NAMALWA (cell line): ENCODE measurements around the gene CDKAL1.
A peak's percentile ranks its signal among the peaks of the same experiment; 100 is the strongest.
"Not testable (repeated sequence)": the region's sequence is repeated elsewhere in the genome, so short reads cannot be mapped to it uniquely, and the experiment has no call there.

Source experiments
- DNase-seq: peaks from one replicate; pipeline ENCODE4 v3.0.0-alpha.2; 2015; ENCODE audit warnings: low spot score

Gene CDKAL1

GRCh38 chr6:20534295-20535262 lies at the start of gene CDKAL1:
CDKAL1 (plus strand) TSS chr6:20534457; CDS start chr6:20546351, 11,894 bp downstream.
- peak; percentile 93 for DNase-seq

GRCh38 chr6:20486641-20487040 lies 47.6 kb upstream of the CDKAL1 start:
- no peak for DNase-seq

- DNase-seq, result no peak
These were observed 46.4 kb upstream of the CDKAL1 start for GRCh38 chr6:20487669-20488375.

- no peak for DNase-seq
These were observed 43.7 kb upstream of the CDKAL1 start for GRCh38 chr6:20490591-20490990.

GRCh38 chr6:20492099-20492498 lies 42.2 kb upstream of the CDKAL1 start:
- no peak for DNase-seq

- no peak for DNase-seq
These were observed 36.8 kb upstream of the CDKAL1 start for GRCh38 chr6:20497216-20498040.

- no peak for DNase-seq
These were observed 36.2 kb upstream of the CDKAL1 start for GRCh38 chr6:20498041-20498385.

- no peak for DNase-seq
These were observed 25.0 kb upstream of the CDKAL1 start for GRCh38 chr6:20509212-20509611.

- DNase-seq, result no peak
These were observed 22.4 kb upstream of the CDKAL1 start for GRCh38 chr6:20511852-20512251.

- DNase-seq, result not testable (repeated sequence)
These were observed 9.0 kb upstream of the CDKAL1 start for GRCh38 chr6:20525208-20525607.

- DNase-seq, result peak; percentile 79
These were observed 5.2 kb upstream of the CDKAL1 start for GRCh38 chr6:20529086-20529448.

GRCh38 chr6:20532881-20533280 lies 1.4 kb upstream of the CDKAL1 start:
- no peak for DNase-seq

- peak; percentile 23 for DNase-seq
These were observed 437 bp upstream of the CDKAL1 start for GRCh38 chr6:20533746-20534294.

GRCh38 chr6:20538131-20538662 lies 3.9 kb downstream of the CDKAL1 start:
- DNase-seq, result no peak

GRCh38 chr6:20538907-20539306 lies 4.7 kb downstream of the CDKAL1 start:
- DNase-seq, result no peak

GRCh38 chr6:20539387-20539786 lies 5.1 kb downstream of the CDKAL1 start:
- no peak for DNase-seq

GRCh38 chr6:20540683-20541082 lies 6.4 kb downstream of the CDKAL1 start:
- DNase-seq, result no peak

- DNase-seq, result no peak
These were observed 7.1 kb downstream of the CDKAL1 start for GRCh38 chr6:20541382-20541781.

- DNase-seq, result no peak
These were observed 8.8 kb downstream of the CDKAL1 start for GRCh38 chr6:20542927-20543602.

GRCh38 chr6:20548264-20548663 lies 14.0 kb downstream of the CDKAL1 start:
- DNase-seq, result no peak

- DNase-seq, result not testable (repeated sequence)
These were observed 15.1 kb downstream of the CDKAL1 start for GRCh38 chr6:20549398-20549797.
